Measurements from ENCODE around the gene IGF1R.

Gene IGF1R

GRCh38 chr15:98787936-98788757, 139.8 kb downstream of the IGF1R start:
- no peak overlapping the region for H3K4me3 ChIP-seq (ENCODE audit: low read depth in 1 of 5, low read length in 5 of 5)
- no peaks in the 10 kb centered on the region for H3K36me3 ChIP-seq (ENCODE audit: control insufficient read depth in 5 of 5, insufficient read depth in 5 of 5, low read length in 5 of 5)
- no peak overlapping the region for H3K27ac ChIP-seq (ENCODE audit: low read depth, low read length)
- H3K9ac ChIP-seq (ENCODE audit: low read length in 5 of 5), result no peak overlapping the region
- no peaks in the 10 kb centered on the region for H3K9me3 ChIP-seq (ENCODE audit: control insufficient read depth in 5 of 5, low read length in 5 of 5)
- no peaks in the 10 kb centered on the region for H3K27me3 ChIP-seq (ENCODE audit: control insufficient read depth in 5 of 5, insufficient read depth in 4 of 5, low read length in 5 of 5)
- peaks cover 0 to 15% (median 7%) of the 10 kb centered on the region in 5 donors for H3K4me1 ChIP-seq (ENCODE audit: control insufficient read depth in 5 of 5, insufficient read depth in 5 of 5, low read length in 5 of 5)

- H3K4me1 ChIP-seq (ENCODE audit: control insufficient read depth in 5 of 5, insufficient read depth in 5 of 5, low read length in 5 of 5), result peaks cover 0 to 15% (median 8%) of the 10 kb centered on the region in 5 donors
- H3K9ac ChIP-seq (ENCODE audit: low read length in 5 of 5), result no peak overlapping the region
- no peaks in the 10 kb centered on the region for H3K27me3 ChIP-seq (ENCODE audit: control insufficient read depth in 5 of 5, insufficient read depth in 4 of 5, low read length in 5 of 5)
- no peak overlapping the region for H3K4me3 ChIP-seq (ENCODE audit: low read depth in 1 of 5, low read length in 5 of 5)
- no peaks in the 10 kb centered on the region for H3K9me3 ChIP-seq (ENCODE audit: control insufficient read depth in 5 of 5, low read length in 5 of 5)
- no peak overlapping the region for H3K27ac ChIP-seq (ENCODE audit: low read depth, low read length)
- H3K36me3 ChIP-seq (ENCODE audit: control insufficient read depth in 5 of 5, insufficient read depth in 5 of 5, low read length in 5 of 5), result no peaks in the 10 kb centered on the region
Observed at GRCh38 chr15:98789020-98789419, 140.7 kb downstream of the IGF1R start.

DNA sequence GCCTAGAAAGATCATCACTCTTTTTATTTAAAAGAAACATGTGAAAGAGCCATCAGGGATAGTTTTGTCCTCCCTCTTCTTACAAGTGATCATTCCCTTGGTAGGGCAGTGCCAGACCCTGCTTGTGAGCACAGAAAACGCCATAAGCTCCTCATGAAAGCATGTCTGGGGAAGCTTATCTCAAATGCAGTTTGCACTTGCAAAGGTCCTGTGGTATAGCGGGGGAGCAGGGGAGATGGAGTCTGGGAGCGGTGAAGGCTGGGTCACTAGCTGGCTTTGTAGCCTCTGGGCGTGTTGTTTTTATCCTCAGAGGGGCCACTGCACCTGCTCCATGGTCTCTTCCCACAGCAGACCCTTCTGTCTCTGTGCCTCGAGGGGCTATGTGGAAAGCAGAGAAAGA, 141.9 kb downstream of the IGF1R start:
- peaks cover 0 to 15% (median 8%) of the 10 kb centered on the region in 5 donors for H3K4me1 ChIP-seq (ENCODE audit: control insufficient read depth in 5 of 5, insufficient read depth in 5 of 5, low read length in 5 of 5)
- H3K9me3 ChIP-seq (ENCODE audit: control insufficient read depth in 5 of 5, low read length in 5 of 5), result no peaks in the 10 kb centered on the region
- no peaks in the 10 kb centered on the region for H3K27me3 ChIP-seq (ENCODE audit: control insufficient read depth in 5 of 5, insufficient read depth in 4 of 5, low read length in 5 of 5)
- no peak overlapping the region for H3K9ac ChIP-seq (ENCODE audit: low read length in 5 of 5)
- H3K4me3 ChIP-seq (ENCODE audit: low read depth in 1 of 5, low read length in 5 of 5), result no peak overlapping the region
- no peaks in the 10 kb centered on the region for H3K36me3 ChIP-seq (ENCODE audit: control insufficient read depth in 5 of 5, insufficient read depth in 5 of 5, low read length in 5 of 5)
- H3K27ac ChIP-seq (ENCODE audit: low read depth, low read length), result no peak overlapping the region

- Histone ChIP-seq H3K4me3 (ENCODE audit: low read depth in 1 of 5, low read length in 5 of 5) (no peak overlapping the region), H3K4me1 (ENCODE audit: control insufficient read depth in 5 of 5, insufficient read depth in 5 of 5, low read length in 5 of 5) (peaks cover 0 to 15% (median 8%) of the 10 kb centered on the region in 5 donors), H3K36me3 (ENCODE audit: control insufficient read depth in 5 of 5, insufficient read depth in 5 of 5, low read length in 5 of 5) (no peaks in the 10 kb centered on the region), H3K27ac (ENCODE audit: low read depth, low read length) (no peak overlapping the region), H3K27me3 (ENCODE audit: control insufficient read depth in 5 of 5, insufficient read depth in 4 of 5, low read length in 5 of 5) (no peaks in the 10 kb centered on the region), H3K9me3 (ENCODE audit: control insufficient read depth in 5 of 5, low read length in 5 of 5) (no peaks in the 10 kb centered on the region), H3K9ac (ENCODE audit: low read length in 5 of 5) (no peak overlapping the region)
Observed at GRCh38 chr15:98791046-98791701, 142.8 kb downstream of the IGF1R start.

DNA sequence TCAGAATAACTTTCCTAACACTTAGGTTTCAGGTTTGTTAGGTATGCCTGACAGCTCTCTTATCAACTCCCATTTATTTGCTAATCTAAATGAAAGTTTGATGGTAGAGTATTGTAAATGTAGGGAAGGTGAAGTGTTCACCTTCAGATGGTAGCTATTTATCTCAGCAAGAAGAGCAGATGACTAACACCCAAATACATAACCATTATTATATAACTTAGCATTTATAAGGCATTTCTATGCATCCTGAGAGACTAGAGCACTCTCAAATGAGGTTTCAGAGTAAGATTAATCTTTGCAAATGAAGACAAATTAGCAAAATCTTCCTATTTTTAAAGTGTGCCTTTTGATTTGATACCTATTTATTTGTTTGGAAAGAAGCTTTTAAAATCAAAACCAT, 143.8 kb downstream of the IGF1R start:
- Histone ChIP-seq H3K27ac (ENCODE audit: low read depth, low read length) (no peak overlapping the region), H3K4me1 (ENCODE audit: control insufficient read depth in 5 of 5, insufficient read depth in 5 of 5, low read length in 5 of 5) (peaks cover 0 to 15% (median 8%) of the 10 kb centered on the region in 5 donors), H3K9ac (ENCODE audit: low read length in 5 of 5) (no peak overlapping the region), H3K27me3 (ENCODE audit: control insufficient read depth in 5 of 5, insufficient read depth in 4 of 5, low read length in 5 of 5) (peaks cover 0 to 4% (median 0%) of the 10 kb centered on the region in 5 donors), H3K9me3 (ENCODE audit: control insufficient read depth in 5 of 5, low read length in 5 of 5) (no peaks in the 10 kb centered on the region), H3K4me3 (ENCODE audit: low read depth in 1 of 5, low read length in 5 of 5) (no peak overlapping the region), H3K36me3 (ENCODE audit: control insufficient read depth in 5 of 5, insufficient read depth in 5 of 5, low read length in 5 of 5) (no peaks in the 10 kb centered on the region)

DNA sequence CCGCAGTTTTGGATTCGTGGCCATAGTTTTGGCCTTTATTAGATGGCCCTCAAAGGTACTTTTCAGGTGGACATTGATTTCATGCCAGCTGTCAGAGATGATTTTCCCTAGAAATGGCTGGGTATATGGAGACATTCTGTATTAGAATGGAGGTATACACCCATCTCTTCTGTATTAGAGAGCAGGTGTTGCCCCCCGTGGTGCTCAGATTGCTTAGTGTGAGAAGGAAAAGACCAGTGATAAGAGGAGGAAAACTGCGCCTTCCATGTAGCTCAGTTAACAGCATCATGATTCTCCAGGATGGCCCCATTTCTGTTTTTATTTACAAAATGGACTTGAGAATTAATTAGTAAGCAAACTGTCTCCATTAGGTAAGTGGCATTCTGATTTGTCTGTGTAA, 145.9 kb downstream of the IGF1R start:
- Histone ChIP-seq H3K27ac (ENCODE audit: low read depth, low read length) (no peak overlapping the region), H3K27me3 (ENCODE audit: control insufficient read depth in 5 of 5, insufficient read depth in 4 of 5, low read length in 5 of 5) (peaks cover 0 to 4% (median 0%) of the 10 kb centered on the region in 5 donors), H3K4me1 (ENCODE audit: control insufficient read depth in 5 of 5, insufficient read depth in 5 of 5, low read length in 5 of 5) (peaks cover 0 to 10% (median 5%) of the 10 kb centered on the region in 5 donors), H3K9me3 (ENCODE audit: control insufficient read depth in 5 of 5, low read length in 5 of 5) (no peaks in the 10 kb centered on the region), H3K4me3 (ENCODE audit: low read depth in 1 of 5, low read length in 5 of 5) (no peak overlapping the region), H3K9ac (ENCODE audit: low read length in 5 of 5) (no peak overlapping the region), H3K36me3 (ENCODE audit: control insufficient read depth in 5 of 5, insufficient read depth in 5 of 5, low read length in 5 of 5) (no peaks in the 10 kb centered on the region)

DNA sequence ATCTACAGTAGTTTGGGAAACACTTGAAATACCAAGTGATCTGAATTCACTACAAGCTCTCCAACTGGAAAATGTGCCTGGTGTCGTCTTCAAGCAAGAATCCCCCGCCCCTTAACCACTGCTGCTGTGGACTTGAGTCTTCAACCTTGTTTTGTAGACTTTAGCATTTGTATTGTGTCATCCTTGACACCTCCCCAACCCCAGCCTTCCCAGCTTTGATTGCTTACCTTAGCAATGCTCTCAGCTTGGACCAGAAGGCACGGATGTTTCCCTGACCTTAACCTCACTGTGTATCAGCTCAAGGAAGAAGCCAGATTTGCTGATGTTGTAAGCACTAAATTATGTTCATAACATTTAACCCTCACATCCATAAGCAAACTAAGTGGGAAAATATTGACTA, 146.4 kb downstream of the IGF1R start:
- no peak overlapping the region for H3K9ac ChIP-seq (ENCODE audit: low read length in 5 of 5)
- H3K4me3 ChIP-seq (ENCODE audit: low read depth in 1 of 5, low read length in 5 of 5), result no peak overlapping the region
- H3K36me3 ChIP-seq (ENCODE audit: control insufficient read depth in 5 of 5, insufficient read depth in 5 of 5, low read length in 5 of 5), result no peaks in the 10 kb centered on the region
- H3K27me3 ChIP-seq (ENCODE audit: control insufficient read depth in 5 of 5, insufficient read depth in 4 of 5, low read length in 5 of 5), result peaks cover 0 to 4% (median 0%) of the 10 kb centered on the region in 5 donors
- no peak overlapping the region for H3K27ac ChIP-seq (ENCODE audit: low read depth, low read length)
- peaks cover under 1 to 15% (median 8%) of the 10 kb centered on the region in 5 donors for H3K4me1 ChIP-seq (ENCODE audit: control insufficient read depth in 5 of 5, insufficient read depth in 5 of 5, low read length in 5 of 5)
- H3K9me3 ChIP-seq (ENCODE audit: control insufficient read depth in 5 of 5, low read length in 5 of 5), result no peaks in the 10 kb centered on the region

DNA sequence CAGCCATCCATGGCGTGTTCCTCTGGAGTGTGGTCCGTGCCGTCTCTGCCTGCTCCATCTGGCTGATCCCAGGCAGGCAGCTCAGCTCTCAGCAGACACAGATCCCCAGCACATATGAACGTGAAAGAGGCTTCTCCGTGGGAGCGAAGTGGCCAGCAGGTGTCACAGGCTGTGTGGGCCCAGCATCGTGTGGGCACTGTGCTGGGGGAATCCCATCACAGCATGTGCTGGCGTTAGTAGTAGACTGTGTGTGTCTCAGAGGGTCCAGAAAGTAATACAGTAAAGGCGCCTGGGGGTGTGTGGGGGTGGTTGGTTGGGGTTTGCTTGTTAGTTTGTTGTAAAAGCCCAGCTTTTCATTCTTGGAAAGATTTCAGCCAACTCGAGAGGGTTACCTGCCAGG, 147.6 kb downstream of the IGF1R start:
- Histone ChIP-seq H3K9me3 (ENCODE audit: control insufficient read depth in 5 of 5, low read length in 5 of 5) (no peaks in the 10 kb centered on the region), H3K27me3 (ENCODE audit: control insufficient read depth in 5 of 5, insufficient read depth in 4 of 5, low read length in 5 of 5) (peaks cover 0 to 4% (median 0%) of the 10 kb centered on the region in 5 donors), H3K27ac (ENCODE audit: low read depth, low read length) (no peak overlapping the region), H3K4me3 (ENCODE audit: low read depth in 1 of 5, low read length in 5 of 5) (no peak overlapping the region), H3K36me3 (ENCODE audit: control insufficient read depth in 5 of 5, insufficient read depth in 5 of 5, low read length in 5 of 5) (no peaks in the 10 kb centered on the region), H3K4me1 (ENCODE audit: control insufficient read depth in 5 of 5, insufficient read depth in 5 of 5, low read length in 5 of 5) (peaks cover 7 to 26% (median 20%) of the 10 kb centered on the region in 5 donors), H3K9ac (ENCODE audit: low read length in 5 of 5) (no peak overlapping the region)

DNA sequence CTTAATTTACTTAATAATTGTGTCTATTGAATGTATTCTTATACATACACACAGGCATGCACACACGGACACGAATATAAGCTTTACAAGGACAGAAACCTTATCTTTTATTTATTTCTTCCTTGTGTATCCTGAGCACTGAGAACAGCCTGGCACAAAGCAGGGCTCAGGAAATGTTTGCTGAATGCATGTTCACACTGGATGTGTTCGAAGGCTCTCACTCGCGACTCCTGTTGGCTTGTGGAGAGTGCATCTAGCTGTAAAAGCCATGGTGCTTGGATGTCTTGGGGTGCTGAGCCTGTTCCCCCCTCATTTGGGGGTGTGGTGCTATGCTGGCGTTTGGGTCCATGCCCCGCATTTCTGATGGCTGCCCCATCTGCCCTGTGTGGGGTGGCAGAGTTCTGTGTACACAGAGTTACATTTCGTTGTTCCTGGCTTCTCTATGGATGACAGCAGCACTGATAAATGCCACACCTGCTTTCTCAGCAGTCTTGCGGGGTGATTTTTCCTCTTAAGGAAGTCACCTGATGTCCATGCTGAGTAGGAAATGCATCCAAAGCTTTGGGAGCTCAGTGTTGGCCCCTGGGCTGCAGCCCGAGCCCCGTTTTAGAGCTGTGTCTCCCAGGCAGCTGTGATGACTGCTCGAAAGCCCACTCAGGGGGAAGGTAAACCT, 148.5 kb downstream of the IGF1R start:
- H3K4me3 ChIP-seq (ENCODE audit: low read depth in 1 of 5, low read length in 5 of 5), result no peak overlapping the region
- H3K9ac ChIP-seq (ENCODE audit: low read length in 5 of 5), result no peak overlapping the region
- H3K27ac ChIP-seq (ENCODE audit: low read depth, low read length), result no peak overlapping the region
- peaks cover 0 to 4% (median 0%) of the 10 kb centered on the region in 5 donors for H3K27me3 ChIP-seq (ENCODE audit: control insufficient read depth in 5 of 5, insufficient read depth in 4 of 5, low read length in 5 of 5)
- H3K9me3 ChIP-seq (ENCODE audit: control insufficient read depth in 5 of 5, low read length in 5 of 5), result no peaks in the 10 kb centered on the region
- no peaks in the 10 kb centered on the region for H3K36me3 ChIP-seq (ENCODE audit: control insufficient read depth in 5 of 5, insufficient read depth in 5 of 5, low read length in 5 of 5)
- peaks cover 9 to 35% (median 29%) of the 10 kb centered on the region in 5 donors for H3K4me1 ChIP-seq (ENCODE audit: control insufficient read depth in 5 of 5, insufficient read depth in 5 of 5, low read length in 5 of 5)
